HG03565 (cell line): Measurements from ENCODE around the gene SERPINA12.
"Not testable (repeated sequence)": the region's sequence is repeated elsewhere in the genome, so short reads cannot be mapped to it uniquely, and the experiment has no call there.

Source experiments
- ATAC-seq: cut with Tn5 transposase; IDR thresholded peaks from one replicate; pipeline ENCODE4 v1.9.1; 2021; ENCODE audit warnings: mild to moderate bottlenecking, moderate library complexity; ENCODE audit not compliant: unreplicated experiment

SERPINA12 gene

GRCh38 chr14:94538070-94538740 lies 28.9 kb upstream of the SERPINA12 start:
- ATAC-seq: no peak

- ATAC-seq: no peak
Measured at GRCh38 chr14:94536836-94537235, 27.6 kb upstream of the SERPINA12 start.

DNA sequence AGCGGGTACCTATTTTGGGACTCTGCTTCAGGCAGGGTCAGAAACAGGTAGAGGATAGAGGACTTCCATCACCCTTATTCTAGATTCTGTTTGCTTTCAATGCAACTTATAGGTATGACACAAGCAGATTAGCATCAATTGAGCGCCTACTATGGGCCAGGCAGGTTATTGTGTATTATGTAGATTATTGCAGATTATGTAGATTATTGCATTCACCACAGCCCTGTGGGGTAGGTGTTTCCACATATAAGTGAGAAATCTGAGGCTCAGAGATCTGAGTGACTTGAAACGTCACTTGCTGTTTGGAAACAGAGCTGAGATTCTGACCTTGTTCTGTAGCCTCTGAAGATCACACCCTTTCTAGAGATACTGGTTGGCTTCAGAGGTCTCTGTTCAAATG lies 26.2 kb upstream of the SERPINA12 start:
- ATAC-seq: no peak

- no peak for ATAC-seq
Measured at GRCh38 chr14:94532447-94532846, 23.2 kb upstream of the SERPINA12 start.

- no peak for ATAC-seq
Measured at GRCh38 chr14:94531187-94531586, 21.9 kb upstream of the SERPINA12 start.

GRCh38 chr14:94524093-94524492 lies 14.8 kb upstream of the SERPINA12 start:
- ATAC-seq: no peak

DNA sequence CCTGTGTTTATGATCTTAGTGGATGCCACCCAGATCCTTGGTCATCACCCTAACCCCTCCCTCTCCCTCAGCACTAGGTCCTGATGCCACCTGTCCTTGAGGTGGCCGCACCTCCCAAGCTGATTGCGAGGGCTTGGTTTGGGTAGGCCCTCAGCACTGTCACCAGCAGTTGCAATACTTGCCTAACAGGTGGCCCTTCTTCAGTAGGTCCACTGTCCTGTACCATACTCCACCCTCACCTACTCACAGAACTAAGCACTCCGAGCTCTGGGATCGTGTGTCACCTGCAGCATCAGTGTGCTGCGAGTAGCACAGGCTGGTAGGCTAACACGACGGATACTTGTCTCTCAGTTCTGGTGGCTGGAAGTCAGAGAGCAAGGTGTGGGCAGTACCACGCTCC lies 14.0 kb upstream of the SERPINA12 start:
- no peak for ATAC-seq

- no peak for ATAC-seq
Measured at GRCh38 chr14:94522115-94522724, 13.0 kb upstream of the SERPINA12 start.

GRCh38 chr14:94521375-94522114 lies 12.3 kb upstream of the SERPINA12 start:
- ATAC-seq: no peak

DNA sequence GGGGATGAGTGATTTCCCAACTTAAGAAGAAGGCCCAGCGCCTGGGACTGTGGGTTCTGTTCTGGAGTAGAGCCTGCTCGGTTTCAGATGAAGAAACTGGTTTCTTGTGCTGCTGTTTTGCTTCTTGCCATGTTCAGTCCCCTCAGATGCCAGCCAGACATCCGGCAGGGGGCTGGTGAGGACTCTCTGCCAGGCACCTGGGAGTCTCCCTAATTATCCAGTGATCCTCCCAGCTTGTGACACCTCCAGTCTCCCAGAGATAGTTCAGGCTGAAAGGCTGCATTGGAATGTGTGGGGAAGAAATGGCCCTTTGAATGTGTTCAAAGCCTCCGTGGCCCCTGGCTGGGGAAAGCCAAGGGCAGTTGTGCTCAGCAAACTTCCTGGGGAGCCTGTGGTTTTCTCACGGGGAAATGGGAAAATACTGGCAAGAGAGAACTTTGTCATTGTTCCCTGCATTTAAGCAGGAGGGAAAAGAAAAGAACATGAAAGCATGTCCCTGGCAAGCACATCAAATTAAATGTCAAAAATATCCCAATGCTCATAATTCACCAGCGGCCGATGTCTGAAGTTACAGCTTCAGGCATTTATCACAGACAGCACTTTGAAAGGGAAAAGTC lies 8.5 kb upstream of the SERPINA12 start:
- ATAC-seq: no peak

GRCh38 chr14:94517248-94517640 lies 8.0 kb upstream of the SERPINA12 start:
- no peak for ATAC-seq

DNA sequence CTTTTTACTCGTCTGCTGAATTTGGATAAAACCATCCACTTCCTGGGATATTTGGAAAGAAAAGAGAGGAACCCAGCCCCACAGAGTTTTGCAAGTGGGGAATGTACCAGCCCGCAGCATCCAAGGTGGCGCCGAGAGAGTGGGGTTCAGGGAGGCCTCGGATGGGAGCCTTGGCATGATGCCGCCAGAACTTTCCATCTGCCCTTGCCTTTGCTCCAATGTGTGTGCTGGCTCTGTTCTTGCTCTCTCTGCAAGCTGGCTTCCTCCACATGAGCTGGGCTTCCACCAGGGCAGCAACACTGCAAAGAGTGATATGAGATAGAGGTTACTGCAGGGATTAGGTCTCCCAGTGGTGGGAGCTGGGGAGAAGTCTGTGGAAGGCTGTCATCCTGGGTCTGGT lies 6.6 kb upstream of the SERPINA12 start:
- no peak for ATAC-seq

- no peak for ATAC-seq
Measured at GRCh38 chr14:94515426-94515825, 6.2 kb upstream of the SERPINA12 start.

GRCh38 chr14:94514351-94514750 lies 5.1 kb upstream of the SERPINA12 start:
- no peak for ATAC-seq

DNA sequence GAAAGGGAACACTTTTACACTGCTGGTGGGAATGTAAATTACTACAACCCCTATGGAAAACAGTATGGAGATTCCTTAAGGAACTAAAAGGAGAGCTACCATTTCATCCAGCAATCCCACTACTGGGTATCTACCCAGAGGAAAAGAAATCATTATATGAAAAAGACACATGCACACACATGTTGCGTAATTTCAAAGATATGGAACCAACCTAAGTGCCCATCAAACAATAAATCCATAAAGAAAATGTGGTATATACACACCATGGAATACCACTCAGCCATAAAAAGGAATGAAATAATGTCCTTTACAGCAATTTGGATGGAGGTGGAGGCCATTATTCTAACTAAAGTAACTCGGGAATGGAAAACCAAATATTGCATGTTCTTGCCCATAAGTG lies 1.2 kb upstream of the SERPINA12 start:
- ATAC-seq: not testable (repeated sequence)

DNA sequence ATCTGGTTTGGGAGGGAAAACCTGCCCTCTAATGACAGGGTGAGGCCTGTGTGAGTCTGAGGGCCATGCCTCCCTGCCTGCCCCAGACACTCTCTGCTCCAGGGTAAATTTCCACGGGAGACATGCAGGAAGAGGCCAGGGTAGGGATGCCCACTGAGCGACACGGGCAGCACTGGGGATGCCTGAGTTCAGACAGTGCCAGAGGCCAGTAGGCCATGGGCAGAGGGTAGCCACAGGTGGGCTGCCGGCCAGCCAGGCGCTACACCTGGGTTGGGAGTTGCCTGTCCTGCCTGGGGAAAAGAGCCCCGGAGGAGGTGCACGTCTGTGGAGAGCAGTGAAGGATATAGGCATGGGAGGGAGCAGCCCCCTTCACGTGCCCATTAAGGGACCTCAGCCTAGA lies 3.6 kb downstream of the SERPINA12 start:
- no peak for ATAC-seq

DNA sequence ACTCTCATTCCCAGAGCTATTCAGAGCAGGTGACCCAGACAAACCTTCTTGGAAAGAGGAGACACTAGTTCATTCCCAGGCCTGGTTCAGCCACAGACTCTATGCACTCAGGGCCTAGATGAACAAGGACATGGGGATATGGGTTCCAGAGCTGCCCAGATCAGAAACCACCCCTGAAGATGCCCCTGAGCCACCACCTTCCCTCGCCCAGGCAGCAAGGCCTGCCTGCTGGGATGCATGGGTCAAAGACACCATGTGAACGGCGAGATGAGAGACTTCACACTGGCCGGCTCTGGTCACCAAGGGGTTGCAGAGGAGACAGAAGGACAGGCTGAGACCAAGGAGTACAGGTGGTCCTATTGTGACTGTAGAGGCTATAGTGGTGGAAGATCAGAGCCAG lies 4.1 kb downstream of the SERPINA12 start:
- ATAC-seq: no peak

- ATAC-seq: no peak
Measured at GRCh38 chr14:94501588-94502516, 7.4 kb downstream of the SERPINA12 start.

GRCh38 chr14:94500264-94500663 lies 9.0 kb downstream of the SERPINA12 start:
- no peak for ATAC-seq

DNA sequence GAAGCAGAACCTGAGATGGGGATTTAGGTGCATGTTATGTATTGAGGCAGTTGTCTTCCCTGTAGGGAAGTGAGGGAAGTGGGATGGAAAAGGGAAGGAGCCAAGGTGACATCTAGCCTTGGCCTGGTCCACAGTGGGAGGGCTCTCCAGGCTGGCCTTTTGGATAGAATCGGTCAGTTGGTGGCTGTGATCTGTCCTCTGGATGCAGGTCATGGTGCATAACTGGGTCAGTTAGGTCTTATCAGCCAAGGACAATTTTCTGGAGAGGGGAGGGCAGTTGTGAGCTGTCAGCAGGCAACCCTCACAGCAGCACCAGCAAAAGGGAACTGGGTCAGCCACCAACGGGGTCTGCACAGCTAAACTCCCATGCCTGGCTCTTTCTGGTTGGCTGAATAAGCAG lies 9.6 kb downstream of the SERPINA12 start:
- ATAC-seq: no peak

- ATAC-seq: no peak
Measured at GRCh38 chr14:94498215-94498614, 11.1 kb downstream of the SERPINA12 start.
